GM12873 (cell line): Measurements from ENCODE around the gene IRF2BP2.

Experiments
- TF ChIP-seq, protein P1 (sequence below): IDR thresholded peaks from 2 replicates; pipeline ENCODE4 v1.5.1; 2012; ENCODE audit warnings: low read depth, mild to moderate bottlenecking, moderate library complexity, low read length, control low read depth; ENCODE audit not compliant: insufficient read depth; ENCODE audit errors: missing control alignments

IRF2BP2 gene

DNA sequence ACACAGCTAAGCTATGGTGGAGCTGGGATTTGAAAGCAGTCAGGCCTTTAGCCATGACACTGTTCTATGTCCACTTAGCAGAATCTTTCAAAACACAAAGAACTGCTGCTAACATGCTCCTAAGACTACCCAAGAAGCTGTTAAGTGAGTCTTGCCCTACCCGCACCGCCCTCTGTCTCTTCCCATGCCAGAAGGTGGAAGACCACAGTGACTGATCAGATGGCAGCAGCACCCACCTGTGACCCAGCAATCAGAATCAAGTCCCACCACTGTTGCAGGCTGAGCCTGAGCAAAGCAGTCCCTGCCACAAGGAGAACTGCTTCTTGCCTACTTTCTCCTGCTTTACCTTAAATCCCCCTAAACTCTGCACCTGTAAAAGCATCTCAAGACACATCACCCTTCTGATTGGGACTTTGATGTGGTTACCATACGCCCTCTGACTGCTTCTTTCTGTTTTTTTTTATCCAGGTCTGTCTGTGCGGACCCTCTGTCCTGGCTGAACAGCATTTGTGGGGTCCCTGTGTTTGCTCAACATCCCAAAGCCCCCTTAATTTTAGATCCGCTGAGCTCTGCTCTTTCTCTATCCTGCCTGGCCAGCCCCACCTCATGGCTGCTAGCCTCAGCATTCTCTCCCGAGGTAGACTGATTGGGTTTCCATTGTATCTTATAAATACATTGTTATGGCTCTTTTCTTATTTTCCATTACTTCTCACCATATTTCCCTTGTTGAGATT lies 16.0 kb downstream of the IRF2BP2 start:
- TF ChIP-seq, protein P1, sequence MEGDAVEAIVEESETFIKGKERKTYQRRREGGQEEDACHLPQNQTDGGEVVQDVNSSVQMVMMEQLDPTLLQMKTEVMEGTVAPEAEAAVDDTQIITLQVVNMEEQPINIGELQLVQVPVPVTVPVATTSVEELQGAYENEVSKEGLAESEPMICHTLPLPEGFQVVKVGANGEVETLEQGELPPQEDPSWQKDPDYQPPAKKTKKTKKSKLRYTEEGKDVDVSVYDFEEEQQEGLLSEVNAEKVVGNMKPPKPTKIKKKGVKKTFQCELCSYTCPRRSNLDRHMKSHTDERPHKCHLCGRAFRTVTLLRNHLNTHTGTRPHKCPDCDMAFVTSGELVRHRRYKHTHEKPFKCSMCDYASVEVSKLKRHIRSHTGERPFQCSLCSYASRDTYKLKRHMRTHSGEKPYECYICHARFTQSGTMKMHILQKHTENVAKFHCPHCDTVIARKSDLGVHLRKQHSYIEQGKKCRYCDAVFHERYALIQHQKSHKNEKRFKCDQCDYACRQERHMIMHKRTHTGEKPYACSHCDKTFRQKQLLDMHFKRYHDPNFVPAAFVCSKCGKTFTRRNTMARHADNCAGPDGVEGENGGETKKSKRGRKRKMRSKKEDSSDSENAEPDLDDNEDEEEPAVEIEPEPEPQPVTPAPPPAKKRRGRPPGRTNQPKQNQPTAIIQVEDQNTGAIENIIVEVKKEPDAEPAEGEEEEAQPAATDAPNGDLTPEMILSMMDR = no peak

DNA sequence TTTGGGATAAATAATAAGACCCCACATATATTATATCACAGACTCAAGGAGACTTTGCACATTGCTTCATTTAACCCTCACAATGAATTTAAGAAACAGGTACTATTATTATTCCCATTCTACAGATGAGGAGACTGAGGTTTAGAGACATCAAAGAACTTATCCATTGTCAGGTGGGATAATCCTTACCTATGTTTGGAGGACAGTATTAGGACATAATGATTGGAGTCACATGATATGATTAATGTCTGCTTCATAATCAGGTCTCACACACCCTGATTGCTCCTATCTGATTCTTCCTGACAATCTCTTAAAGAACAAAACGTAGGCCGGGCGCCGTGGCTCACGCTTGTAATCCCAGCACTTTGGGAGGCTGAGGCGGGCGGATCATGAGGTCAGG lies 16.9 kb downstream of the IRF2BP2 start:
- TF ChIP-seq, protein P1 = no peak

GRCh38 chr1:234592240-234592639 lies 17.7 kb downstream of the IRF2BP2 start:
- TF ChIP-seq, protein P1 = no peak

DNA sequence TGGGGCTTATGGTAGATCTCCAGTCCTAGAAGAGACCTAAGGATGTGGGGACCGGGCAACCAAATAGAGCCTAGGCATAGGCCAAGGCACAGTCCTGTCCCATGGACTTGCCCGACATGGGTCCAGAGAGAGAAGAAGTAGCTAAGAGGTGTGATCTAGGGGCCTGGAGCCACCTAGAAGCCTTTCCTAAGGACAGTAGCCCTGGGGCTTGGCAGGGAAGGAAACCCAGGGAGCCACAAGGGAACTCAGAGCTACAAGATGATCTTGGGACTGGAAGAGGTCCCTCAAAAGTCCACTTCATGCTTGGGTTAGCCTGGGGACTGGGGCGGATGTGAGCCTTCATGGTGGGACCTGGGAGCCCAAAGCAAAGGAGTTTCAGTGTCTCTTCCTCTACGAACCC lies 18.8 kb downstream of the IRF2BP2 start:
- TF ChIP-seq, protein P1 = no peak

- TF ChIP-seq, protein P1 = no peak
Observed at GRCh38 chr1:234589854-234590620, 19.9 kb downstream of the IRF2BP2 start.

DNA sequence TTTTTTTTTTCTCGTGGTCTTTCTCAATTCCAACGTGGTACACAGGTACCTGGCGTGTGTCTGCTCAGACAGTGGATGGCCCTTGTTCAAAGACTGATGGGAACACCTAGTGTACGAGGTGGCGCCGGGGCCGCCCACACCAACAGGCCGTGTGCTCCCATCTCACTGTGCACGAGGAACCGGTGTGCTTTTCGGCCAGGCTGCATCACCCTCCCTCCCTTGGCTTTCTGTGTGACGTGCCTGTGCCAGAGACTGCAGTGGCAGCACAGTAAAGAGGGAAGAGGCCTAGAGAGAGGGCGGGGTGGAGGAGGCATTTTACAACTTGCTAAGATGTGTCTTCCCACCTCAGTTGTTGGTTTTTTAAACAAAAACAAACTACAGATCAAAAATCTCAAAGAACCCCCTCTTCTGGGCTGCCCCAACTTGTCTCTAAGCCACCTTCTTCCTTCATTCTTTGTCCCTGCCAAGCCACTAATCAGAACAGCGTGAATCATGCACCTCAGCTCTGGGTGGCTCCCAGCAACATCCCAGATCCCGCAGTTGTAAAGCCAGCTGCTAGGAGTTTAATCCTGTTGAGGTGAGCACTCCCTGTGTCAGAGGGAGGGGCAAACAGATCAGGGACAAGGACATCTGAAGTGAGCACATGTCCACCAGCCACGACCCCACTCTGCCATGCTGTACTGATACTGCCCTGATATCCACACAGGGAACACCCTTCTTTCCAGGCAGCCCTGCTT lies 20.7 kb downstream of the IRF2BP2 start:
- TF ChIP-seq, protein P1 = no peak

- TF ChIP-seq, protein P1 = no peak
Observed at GRCh38 chr1:234588386-234588785, 21.6 kb downstream of the IRF2BP2 start.
